T-helper 1 cell treated with Interleukin-12 subunit alpha and Interleukin-12 subunit beta and Interleukin-4 antibody, amounts not matched to agents 30 ng/mL and 1 ng/mL, for 36 hours (primary cell): ENCODE measurements around the gene TET3. TPM values are rescaled to one million over a fixed set of nuclear protein-coding genes. Genes with fewer than 3 reads are reported as not detected.

ENCODE experiments used
- intact Hi-C: fragments of 100-400 bp; cut with micrococcal nuclease; formaldehyde crosslinking; loops from one replicate; pipeline ENCODE4 v1.15.1; 2024
- total RNA-seq: library from RNA; stranded (reverse); gene quantifications from 2 replicates; pipeline ENCODE4 v1.2.3, GENCODE V29; 2022

Gene TET3
- total RNA-seq, 1 donor from 2014 or later, result 16.8 TPM

DNA sequence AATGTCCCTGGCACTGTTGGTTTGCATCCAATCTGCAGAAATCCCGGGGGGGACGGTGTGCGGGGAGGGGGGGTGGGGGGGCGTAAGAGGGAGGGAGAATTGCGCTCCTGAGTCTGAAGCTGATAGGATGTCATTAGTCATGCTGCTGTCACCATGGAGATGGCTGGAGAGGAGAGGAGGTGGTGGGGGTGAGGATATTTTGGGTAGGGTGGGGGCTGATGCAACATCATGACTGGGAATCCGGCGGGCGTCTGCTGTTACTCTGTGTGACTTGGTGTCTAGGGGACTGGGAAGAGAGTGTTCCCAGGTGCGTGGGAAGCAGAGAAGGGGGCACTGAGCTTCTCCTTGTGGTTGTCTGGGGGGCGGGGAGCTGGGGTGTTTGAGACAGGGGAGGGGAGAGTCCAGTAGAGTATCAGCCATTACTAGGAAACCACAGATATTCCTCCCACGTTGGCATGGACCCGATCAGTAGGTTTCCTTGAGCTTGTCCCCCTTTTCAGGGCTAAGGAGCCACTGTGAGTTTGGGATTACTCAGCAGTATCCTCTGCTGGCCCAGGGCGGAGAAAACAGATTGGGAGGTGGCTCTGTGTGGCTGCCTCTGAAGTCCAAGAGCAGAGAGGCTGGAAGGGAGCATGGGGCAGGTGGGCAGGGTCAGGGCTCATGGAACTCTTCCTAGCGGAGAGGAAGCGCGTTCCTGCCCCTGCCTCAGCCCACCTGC, 18.9 kb downstream of the TET3 start:
- intact Hi-C loops, result loop anchor here (2.0 kb wide), 2 partner anchors 29 to 195 kb away; partner anchors contain the start of gene MTHFD2

DNA sequence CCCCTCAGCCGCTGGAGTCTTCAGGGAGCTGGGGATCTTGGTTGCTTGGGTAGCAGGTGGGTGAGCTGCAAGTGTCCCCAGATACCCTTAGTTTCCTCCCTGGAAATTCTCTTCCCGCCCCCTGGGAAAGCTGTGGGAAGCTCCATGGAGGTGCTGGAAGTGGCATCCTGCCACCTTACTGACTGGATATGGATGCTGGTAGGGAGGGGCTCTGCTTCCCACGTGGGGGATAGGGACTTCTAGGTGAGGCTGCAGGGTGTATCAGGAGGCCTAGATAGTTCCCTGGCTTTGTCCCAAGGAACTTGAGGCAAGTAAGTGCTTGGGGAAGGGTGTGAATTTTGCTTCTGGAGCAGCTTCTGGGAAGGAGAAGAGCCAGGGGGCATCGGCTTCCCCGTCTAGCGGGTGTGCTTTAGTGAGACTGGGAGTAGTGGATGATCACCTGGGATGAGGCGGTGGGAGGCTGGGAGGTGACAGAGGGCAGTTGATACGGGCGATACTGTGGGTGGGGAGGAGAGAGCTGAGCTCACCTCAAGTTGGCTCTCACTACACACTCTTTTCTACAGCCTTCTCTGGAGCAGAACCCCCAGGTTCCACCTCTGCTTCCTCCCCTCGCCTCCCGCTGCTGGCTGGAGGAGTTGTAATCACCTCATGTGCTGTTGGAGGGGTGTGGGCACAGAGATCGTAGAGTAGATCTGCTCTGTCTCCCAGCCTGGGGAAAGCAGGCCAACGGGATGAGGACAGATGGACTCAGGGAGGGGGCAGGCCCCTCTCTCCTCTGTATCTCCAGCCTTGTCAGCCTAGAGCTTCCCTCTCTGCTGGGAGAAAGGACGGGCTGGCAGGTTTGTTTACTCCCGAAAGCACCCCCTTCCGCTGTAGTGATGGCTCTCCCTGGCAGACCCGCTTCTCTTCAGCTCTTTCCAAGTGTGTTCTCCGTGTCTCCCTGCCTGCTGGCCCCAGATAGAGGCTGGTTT, 19.8 kb downstream of the TET3 start:
- intact Hi-C loops, result no loop called here

DNA sequence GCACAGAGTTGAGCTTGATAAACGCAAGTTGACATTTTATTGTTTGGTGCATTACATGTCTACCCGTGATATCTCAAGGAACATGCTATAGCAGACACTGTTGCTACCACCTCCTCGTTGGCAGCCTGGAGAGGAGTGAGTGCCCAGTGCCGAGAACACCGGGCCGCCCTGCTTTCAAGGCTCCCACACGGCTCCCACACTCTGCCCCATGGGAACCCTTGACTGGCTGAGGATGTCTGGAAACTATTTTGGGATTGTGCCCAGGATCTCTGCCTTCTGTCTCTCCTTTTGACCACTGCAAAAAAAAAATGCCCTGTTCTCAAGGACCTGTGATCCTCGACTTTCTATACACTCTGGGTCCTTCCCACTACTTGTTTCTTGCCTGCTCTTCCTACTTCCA, 21.1 kb downstream of the TET3 start:
- intact Hi-C loops, result no loop called here

DNA sequence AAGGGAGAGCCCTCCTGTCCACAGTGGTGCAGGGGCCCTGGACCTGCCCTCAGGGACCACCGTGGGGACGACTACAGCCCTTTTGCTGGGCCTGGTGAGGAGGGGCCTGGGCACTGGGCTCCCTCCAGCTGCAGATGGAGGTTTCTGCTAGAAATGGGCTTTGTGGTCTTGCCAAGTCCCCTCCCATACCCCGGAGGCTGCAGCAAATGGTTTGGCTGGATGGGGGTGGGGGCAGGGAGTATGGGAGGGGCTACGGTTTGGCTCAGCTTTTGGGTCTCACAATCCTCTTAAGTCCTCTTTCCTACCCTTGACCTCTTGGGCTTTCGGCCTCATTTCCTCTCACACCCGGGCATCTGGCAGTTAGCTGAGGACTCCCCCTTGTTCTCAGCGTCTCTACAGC, 21.7 kb downstream of the TET3 start:
- intact Hi-C loops, result no loop called here

DNA sequence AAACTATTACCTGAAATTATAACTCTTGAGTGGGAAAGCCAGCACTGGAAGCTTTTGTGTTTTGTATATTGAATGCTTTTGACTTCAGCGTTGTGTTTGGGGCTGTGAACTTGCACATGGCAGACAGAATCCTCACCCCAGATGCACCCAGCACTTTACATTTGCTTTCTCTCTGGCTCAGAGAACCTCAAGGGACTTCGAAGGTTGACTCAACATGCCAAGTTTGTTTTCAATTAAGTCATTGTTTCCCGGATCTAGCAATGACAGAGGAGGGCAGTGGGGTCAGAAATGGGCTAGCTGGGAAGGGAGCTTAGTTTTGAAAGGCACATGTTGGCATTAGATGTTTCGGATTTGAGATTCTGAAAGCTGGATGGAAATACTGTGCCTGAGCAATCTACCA, 22.4 kb downstream of the TET3 start:
- intact Hi-C loops, result no loop called here

DNA sequence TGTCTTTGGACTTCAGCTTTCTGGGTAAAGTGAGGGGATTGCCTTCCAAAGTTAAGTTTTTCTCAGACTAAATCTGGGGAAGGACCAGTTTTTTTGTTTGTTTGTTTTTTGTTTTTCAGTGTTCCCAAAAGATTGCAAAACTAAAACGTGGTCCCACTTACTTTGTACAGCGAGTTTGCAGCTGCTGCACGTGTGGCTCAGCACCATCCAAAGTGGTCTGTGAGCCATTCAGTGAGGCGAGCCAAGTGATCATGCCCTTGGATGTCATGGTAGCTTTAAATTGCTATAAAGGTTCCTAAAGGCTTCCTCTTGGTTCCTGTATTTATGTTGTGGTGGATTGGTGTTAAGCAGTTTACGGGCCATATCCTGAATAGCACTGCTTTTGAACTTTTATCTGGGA, 23.0 kb downstream of the TET3 start:
- intact Hi-C loops, result no loop called here

DNA sequence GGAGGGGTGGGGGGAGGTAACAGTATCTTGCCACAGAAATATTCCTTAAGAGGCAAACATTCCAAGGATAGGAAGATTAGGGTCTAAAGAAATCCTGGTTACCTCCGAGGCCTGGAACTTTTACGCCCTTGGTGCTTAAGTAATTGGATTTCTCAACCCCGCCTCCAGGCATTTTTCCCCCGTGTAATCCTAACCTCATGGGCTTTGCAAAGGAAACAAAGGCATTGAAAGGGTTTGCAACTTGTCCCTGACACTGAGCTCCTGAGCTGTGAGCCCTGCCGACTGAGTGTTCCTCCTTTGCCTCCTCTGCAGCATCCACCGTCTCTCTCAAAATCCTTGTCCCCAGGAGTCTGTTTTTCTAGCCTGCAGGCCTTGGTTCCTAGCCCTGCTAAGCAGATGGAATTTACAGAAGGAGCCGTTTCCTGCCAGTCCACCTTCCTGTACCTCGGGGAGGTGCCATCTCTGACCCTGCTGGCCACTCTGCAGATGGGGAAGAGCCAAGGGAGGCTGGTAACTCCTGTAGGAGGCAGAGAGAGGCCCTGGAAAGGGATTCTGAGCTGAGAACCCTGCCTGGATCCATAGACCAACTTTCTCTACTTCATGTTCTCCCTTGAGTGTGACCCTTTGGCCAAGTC, 24.2 kb downstream of the TET3 start:
- intact Hi-C loops, result no loop called here

DNA sequence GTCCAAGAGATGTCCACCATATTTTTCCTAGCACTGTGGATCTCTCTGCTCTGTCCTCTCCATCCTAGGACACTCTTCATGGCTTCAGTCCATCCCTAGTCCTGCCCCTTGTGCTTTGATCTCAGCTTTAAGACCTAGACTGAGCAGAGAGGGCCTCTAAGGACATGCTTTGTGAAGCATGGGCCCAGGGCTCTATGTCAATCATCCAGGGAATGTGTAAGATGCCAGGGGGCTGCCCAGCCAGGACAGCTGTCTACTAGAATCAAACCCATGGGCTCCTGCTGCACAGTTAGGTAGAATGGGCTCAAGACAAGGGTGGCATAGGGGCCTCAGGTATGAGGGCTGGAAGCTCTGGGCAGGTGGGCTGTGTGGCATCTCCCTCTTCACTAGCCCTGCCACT, 24.9 kb downstream of the TET3 start:
- intact Hi-C loops, result no loop called here

DNA sequence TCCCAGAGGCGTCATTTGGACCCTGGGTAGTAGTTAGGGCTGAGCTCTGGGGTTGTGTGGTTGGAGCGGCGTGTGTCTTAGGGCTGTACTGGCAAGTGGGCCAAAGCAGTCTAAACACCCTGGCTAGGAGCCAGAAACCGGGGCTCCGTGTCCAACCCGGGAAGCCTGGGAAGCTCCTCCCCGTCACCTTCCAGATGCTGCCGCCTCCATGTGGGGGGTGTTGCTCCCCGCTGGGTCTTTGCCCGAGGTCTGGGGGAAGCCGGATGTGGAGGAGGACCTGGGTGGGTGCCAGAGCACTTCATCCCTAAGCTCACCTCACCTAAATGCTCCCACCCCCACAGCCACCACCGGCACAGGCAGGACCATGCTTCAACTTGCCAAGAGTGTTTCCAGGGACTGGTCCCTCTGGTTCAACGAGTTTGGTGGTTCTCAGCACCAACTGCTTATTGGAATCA, 25.4 kb downstream of the TET3 start:
- intact Hi-C loops, result no loop called here

DNA sequence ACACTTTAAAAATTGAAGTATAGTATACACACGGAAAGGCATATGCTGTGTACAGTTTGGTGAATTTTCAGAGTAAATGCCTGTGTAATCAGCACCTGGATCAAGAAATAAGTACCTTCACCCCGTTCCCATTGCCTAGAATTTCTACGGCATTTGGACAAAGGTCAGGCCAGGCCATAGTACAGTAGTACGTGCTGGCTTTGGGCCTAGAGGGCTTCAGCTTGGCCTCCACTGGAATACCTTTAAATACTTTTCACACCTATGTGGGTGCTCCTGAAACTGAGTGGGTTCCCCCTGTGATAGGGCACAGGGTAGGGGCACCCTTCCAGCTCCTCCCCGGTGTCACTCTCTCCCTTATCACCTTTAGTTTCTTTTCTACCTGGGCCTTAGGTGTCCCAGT, 26.5 kb downstream of the TET3 start:
- intact Hi-C loops, result no loop called here

DNA sequence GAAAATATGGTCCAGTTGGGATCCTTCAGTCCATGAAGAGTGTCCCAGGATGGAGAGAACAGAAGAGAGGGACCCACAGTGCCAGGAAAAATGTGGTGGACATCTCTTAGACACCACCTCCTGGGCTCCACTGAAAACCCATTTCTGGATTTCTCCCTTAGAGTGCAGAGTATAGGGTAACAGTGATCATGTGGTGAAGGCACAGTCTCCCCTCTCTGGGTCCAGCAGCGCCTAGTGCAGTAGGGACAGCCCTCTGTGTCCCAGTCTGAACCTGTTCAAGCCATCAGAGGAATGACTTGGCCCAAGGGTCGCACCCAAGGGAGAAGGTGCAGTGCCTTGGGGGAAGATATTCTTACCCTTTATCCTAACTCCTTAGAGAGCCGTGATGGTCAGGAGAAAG, 30.1 kb downstream of the TET3 start:
- intact Hi-C loops, result loop anchor here (2.0 kb wide), 1 partner anchor 16 kb away; no protein-coding TSS in a partner anchor

DNA sequence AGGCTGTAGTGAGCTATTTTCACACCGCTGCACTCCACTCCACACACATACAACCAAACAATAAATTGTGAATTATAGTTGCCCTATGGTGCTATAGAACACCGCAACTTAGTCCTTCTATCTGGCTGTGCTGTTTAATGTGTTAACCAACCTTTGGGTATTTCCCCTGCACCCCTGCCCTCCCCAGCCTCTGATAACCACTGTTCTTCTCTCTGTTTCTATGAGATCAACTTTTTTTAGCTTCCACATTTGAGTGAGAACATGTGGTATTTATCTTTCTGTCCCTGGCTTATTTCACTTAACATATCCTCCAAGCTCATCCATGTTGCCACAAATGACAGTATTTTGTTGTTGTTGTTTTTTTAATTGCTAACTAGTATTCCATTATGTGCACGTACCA, 32.5 kb downstream of the TET3 start:
- intact Hi-C loops, result no loop called here

DNA sequence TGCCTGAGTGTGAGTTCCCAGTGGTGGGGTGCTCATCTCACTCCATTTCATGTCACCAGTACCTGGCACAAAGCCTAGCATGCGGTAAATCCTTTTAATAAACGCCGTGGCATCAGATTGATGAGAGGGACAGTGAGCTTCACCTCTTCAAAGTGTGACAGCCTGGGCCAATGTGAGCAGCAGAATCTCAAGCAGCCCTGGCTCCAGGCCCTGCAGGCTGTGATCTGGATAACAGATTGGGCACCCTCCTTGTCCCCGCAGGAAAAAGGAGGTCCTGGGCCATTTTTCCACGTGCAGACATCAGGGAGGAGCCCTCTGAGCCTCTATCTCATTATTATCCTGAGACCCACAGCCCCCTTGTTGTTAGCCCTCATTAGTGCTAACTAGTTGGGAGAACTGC, 34.8 kb downstream of the TET3 start:
- intact Hi-C loops, result no loop called here

DNA sequence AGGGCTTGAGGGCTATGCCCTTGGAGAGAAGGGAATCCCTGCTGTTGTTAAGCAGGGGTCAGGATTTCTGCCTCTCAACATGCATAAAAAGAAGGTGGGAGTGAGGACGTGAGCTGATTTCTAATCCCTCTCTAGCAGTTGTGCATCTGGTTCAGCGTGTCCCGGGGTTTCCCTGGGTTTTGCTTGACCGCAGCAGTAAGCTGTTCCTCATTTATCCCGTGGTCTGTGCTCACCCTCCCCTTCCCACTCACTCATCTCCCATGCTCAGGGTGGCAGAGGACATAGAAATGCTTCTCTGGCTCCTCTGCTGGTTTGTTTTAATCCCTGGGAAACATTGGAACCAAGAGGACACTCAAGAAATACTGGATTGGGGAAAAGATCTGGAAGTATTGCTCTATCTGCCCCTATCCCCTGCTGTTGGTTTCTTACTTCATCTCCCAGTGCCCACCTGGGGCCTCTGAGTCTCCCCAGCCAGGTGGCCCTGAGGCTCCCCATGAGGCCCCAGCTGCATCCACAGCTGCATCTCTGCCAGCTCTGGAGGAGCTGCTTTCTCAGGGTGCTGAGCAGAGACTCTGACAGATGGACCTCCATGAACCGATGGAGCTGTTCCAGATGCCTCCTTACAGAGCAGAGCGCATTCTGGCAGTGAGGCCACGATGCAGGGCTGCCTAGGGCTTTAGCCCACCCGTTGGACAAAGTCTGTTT, 36.1 kb downstream of the TET3 start:
- intact Hi-C loops, result no loop called here

DNA sequence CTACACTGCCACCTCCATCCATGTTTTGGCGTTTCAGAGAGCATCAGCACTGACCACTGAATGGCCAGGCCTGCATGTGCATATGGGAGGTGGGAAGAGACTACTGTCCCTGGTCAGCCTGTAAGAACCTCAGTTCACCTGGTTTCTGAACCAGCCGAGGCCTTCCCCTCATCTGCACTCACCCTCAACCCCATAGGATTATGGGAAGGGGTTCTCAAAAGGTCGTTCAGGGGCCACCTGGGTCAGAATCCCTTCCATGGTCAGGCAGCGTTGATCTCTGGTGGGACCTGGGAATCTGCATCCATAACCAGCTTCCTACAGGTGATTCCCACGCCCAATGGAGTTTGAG, 36.7 kb downstream of the TET3 start:
- intact Hi-C loops, result no loop called here

DNA sequence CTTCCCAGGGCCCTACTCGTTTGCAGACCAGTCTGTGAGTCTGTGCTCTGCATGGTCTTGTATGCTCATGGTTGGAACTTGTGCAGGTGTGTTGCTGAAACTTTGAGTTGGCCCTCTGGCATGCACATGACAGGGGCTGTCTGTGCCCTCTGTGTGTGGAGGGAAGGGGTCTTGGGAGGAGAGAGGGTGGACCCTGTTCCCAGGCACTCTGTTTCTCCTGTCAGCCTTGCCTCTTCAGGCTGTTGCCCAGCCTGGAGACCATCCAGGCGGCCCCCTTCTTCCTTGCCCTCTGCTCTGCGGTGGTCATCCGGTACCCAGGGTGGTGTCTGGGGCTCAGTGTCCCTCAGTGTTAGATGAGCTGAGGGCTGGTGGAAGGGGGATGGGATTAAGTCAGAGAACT, 39.5 kb downstream of the TET3 start:
- intact Hi-C loops, result no loop called here

DNA sequence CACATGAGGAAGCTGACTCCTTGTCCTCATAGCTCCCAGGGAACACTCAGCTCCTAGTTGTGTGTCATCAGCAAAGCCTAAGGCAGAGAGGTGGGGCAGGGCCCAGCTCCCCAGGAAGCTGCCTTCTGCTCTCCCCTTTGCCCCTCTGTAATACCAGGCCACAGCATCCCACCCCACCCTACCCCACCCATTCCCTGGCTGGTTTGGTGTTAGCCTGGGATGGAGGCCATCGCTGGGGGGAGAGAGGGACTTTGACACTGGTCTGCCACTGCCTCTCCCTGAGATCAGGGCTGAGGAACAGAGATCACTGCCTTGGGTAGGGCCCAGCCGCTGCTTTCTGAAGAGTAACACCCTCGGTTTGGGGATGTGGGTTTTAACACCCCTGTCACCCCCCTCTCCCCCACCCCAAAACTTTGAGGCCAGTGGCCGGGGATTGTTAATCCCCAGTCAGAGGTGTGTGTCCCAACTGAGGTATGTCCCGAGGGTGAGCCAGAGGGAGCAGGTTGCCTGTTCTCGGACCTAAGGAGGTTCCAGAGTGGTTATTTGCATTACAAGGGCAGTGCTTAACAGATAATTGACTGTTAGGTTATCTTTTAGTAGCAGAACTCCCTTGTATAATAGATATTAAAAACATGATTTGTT, 41.4 kb downstream of the TET3 start:
- intact Hi-C loops, result no loop called here

DNA sequence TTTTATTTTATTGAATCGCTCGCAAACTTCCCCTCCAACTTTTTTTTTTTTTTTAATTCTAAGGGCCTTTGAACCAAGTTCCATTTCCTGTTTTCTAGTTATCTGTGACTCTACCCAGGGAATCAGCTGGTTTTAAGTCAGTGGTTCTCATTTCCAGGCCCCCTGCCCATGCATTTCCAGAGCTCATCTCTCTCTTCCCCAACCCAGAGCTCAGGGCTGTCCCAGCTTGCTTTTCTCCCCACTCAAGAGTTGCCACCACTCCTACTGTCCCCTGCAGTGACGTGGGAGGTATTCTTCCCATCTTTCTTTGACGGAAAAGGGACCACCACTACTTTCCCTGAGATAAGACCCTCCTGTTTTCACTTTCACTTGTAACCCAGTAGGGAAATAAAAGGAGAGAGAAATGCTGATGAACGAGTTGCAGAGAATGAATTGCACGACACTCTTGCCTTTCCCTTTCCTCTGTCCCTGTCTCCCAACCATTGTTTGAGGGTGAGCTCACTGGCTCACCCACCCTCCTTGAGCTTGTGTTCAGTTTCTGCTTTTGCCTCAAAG, 42.1 kb downstream of the TET3 start:
- intact Hi-C loops, result no loop called here

DNA sequence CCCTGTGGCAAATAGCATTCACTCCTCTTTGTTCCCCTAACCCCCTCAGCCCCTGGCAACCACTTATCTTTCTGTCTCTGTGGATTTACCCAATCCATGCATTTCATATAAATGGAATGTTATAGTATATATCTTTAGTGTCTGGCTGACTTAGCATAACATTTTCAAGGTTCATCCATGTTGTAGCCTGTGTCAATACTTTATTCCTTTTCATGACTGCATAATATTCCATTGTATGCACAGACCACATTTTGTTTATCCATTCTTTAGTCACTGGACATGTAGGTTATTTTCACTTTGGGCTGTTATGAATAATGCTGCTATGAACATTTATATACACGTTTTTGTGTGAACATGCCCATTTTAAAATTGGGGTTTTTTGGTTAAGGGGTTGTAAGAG, 42.8 kb downstream of the TET3 start:
- intact Hi-C loops, result no loop called here

DNA sequence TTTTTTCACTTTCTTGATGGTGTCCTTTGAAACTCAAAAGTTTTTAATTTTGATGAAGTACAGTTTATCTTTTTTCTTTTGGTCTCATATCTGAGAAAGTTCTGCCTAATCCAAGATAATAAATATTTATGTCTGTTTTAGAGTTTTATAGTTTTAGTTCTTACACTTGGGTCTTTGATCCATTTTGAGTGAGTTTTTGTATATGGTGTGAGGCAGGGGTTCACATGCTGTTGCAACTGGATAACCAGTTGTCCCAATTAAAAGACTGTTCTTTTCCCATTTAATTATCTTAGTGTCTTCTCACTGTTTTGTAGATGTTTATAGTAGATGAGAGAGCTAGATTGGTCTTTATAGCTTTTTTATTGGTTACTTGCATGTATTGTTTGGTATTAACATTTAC, 43.6 kb downstream of the TET3 start:
- intact Hi-C loops, result no loop called here

DNA sequence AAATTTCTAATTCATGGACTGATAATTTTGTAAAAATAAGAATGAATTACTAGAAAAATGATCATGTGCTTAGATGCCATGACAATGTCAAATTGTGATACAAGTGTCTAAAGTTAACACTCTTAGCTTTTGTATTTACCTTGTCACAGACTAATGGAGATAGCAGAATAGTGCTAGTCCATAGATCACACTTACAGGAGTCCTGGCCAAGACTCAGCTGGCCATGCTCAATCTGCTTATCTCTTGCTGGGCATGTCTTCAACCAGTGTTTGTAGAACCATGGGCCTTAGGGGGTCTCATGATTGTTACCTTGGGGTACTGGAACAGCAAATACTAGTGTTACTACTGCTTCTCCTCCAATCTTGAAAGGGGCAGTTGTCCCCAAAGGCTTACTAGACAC, 44.0 kb downstream of the TET3 start:
- intact Hi-C loops, result no loop called here
